ENCODE measurements around the gene FCHSD2. TPM values are rescaled to one million over a fixed set of nuclear protein-coding genes. Genes with fewer than 3 reads are reported as not detected.
A peak's percentile ranks its signal among the peaks of the same experiment; 100 is the strongest.

Gene FCHSD2
- polyA plus RNA-seq, 3 donors, result 14.5 to 43.5 (median 16.6) TPM

DNA sequence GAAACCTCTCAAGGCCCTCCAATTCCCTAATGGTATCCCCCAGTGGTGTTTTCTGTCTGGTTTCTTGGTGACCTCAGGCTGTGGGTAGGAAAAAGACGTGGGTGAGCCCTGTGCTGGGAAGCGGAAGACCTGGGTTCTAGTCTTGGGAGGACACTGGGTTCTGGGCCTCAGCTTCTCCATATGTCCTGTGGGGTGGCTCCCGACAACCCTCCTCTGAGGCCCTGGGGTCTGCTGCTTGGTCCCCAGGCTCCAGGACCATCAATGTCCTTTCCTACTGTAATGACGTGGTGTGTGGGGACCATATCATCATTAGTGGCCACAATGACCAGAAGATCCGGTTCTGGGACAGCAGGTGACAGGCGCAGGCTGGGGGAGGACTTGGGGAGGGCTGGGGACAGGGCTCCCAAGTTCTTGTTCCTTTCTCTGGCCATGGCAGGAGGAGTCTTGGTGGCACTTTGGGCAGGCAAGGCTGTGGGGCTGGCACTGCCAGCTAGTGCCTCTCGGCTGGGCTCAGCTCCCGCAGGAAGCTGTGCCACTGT, 315.1 kb downstream of the FCHSD2 start:
- Histone ChIP-seq H4K20me1 (ENCODE audit: insufficient read depth, low read length) (peaks cover 94% of the 10 kb centered on the region), H3K4me1 (ENCODE audit: control insufficient read depth in 1 of 2, insufficient read depth in 2 of 2, low read length in 2 of 2) (peaks cover 37 to 51% of the 10 kb centered on the region in 2 donors), H3K4me2 (replicated peaks; ENCODE audit: extremely low read depth, low read length, poor library complexity, severe bottlenecking) (peak overlapping the region; percentile 2), H2AFZ (ENCODE audit: insufficient read depth, low read depth, low read length, poor library complexity, severe bottlenecking) (no peak overlapping the region), H3K4me3 (replicated peaks in 1 of 3; ENCODE audit: low read depth in 2 of 3, low read length in 3 of 3) (peak overlapping the region in 1 of 3 experiments; percentile 14), H3K9ac (ENCODE audit: insufficient read depth, low read length, poor library complexity, severe bottlenecking) (no peak overlapping the region), H3K36me3 (replicated peaks in 1 of 2; ENCODE audit: control insufficient read depth in 1 of 2, insufficient read depth in 2 of 2, low read length in 2 of 2) (peaks cover 90 to 93% of the 10 kb centered on the region in 2 donors), H3K27me3 (ENCODE audit: control insufficient read depth in 2 of 2, insufficient read depth in 2 of 2, low read length in 2 of 2) (no peaks in the 10 kb centered on the region), H3K9me3 (replicated peaks in 1 of 2; ENCODE audit: control insufficient read depth in 1 of 2, insufficient read depth in 1 of 2, low read length in 2 of 2) (no peaks in the 10 kb centered on the region), H3K79me2 (ENCODE audit: insufficient read depth, low read length) (peaks cover 51% of the 10 kb centered on the region), H3K27ac (ENCODE audit: low read depth in 1 of 2, low read length in 2 of 2) (peak overlapping the region; percentile 63 to 77)
- WGBS (ENCODE audit: insufficient coverage), result 82% methylated on average over 3 of the region's 8 CpGs
- intact Hi-C loops (cut with micrococcal nuclease), result no loop called here
- TF ChIP-seq, protein P1, sequence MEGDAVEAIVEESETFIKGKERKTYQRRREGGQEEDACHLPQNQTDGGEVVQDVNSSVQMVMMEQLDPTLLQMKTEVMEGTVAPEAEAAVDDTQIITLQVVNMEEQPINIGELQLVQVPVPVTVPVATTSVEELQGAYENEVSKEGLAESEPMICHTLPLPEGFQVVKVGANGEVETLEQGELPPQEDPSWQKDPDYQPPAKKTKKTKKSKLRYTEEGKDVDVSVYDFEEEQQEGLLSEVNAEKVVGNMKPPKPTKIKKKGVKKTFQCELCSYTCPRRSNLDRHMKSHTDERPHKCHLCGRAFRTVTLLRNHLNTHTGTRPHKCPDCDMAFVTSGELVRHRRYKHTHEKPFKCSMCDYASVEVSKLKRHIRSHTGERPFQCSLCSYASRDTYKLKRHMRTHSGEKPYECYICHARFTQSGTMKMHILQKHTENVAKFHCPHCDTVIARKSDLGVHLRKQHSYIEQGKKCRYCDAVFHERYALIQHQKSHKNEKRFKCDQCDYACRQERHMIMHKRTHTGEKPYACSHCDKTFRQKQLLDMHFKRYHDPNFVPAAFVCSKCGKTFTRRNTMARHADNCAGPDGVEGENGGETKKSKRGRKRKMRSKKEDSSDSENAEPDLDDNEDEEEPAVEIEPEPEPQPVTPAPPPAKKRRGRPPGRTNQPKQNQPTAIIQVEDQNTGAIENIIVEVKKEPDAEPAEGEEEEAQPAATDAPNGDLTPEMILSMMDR (IDR thresholded peaks at IDR 0.05), result no peak
- peaks cover 0 to 2% (median 0%) of the 10 kb centered on the region in 3 donors for H3K27me3 Mint-ChIP-seq (ENCODE audit: low read depth in 3 of 3)
- no peak overlapping the region for H3K4me3 Mint-ChIP-seq
- H3K9me3 Mint-ChIP-seq, result no peaks in the 10 kb centered on the region
- H3K4me1 Mint-ChIP-seq, result peaks cover 50% of the 10 kb centered on the region
- DNase-seq, result no peak
- peaks cover 73 to 96% of the 10 kb centered on the region in 2 donors for H3K36me3 Mint-ChIP-seq
- H3K27ac Mint-ChIP-seq, result peak overlapping the region; percentile 88 to 93 (median 92)

DNA sequence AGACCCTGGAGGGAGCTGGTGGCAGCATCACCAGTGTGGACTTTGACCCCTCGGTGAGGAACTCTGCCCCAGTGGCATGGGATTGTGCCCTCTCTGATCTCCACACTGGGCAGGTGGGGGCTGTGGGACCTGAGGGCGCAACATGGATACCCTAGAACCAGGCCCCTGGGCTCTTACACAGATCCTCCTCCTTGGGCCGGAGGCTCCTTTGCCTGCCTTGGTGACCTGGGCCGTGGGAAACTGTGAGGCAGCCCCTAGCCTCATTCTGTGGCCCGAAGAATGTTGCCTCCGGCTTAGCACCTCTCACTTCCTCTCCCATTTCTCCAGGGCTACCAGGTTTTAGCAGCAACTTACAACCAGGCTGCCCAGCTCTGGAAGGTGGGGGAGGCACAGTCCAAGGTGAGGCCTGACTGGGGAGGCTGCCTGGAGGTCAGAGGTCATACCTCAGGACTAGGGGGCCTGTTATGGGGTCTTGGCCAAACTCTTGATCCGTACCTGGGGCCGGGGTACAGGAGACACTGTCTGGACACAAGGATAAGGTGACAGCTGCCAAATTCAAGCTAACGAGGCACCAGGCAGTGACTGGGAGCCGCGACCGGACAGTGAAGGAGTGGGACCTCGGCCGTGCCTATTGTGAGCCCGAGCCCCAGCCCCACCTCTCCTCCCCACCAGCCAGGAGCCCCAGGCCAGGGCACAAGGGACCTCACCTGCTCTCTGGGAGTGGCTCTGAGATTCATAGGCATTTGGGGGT, 315.8 kb downstream of the FCHSD2 start:
- peaks cover 0 to 2% (median 0%) of the 10 kb centered on the region in 3 donors for H3K27me3 Mint-ChIP-seq (ENCODE audit: low read depth in 3 of 3)
- H3K27ac Mint-ChIP-seq, result peak overlapping the region; percentile 8 to 93 (median 88)
- H3K79me2 ChIP-seq (ENCODE audit: insufficient read depth, low read length), result peaks cover 53% of the 10 kb centered on the region
- no peaks in the 10 kb centered on the region for H3K9me3 Mint-ChIP-seq
- intact Hi-C loops (cut with micrococcal nuclease), result no loop called here
- peaks cover 40 to 58% of the 10 kb centered on the region in 2 donors for H3K4me1 ChIP-seq (ENCODE audit: control insufficient read depth in 1 of 2, insufficient read depth in 2 of 2, low read length in 2 of 2)
- no peak overlapping the region for H2AFZ ChIP-seq (ENCODE audit: insufficient read depth, low read depth, low read length, poor library complexity, severe bottlenecking)
- no peak overlapping the region for H3K4me2 ChIP-seq (replicated peaks; ENCODE audit: extremely low read depth, low read length, poor library complexity, severe bottlenecking)
- TF ChIP-seq, protein P1 (IDR thresholded peaks at IDR 0.05), result no peak
- no peak overlapping the region for H3K4me3 ChIP-seq (replicated peaks in 1 of 3; ENCODE audit: low read depth in 2 of 3, low read length in 3 of 3)
- H3K9ac ChIP-seq (ENCODE audit: insufficient read depth, low read length, poor library complexity, severe bottlenecking), result no peak overlapping the region
- peaks cover 68 to 92% of the 10 kb centered on the region in 2 donors for H3K36me3 Mint-ChIP-seq
- peak overlapping the region; percentile 63 to 77 for H3K27ac ChIP-seq (ENCODE audit: low read depth in 1 of 2, low read length in 2 of 2)
- DNase-seq, result no peak
- H3K4me1 Mint-ChIP-seq, result peaks cover 46% of the 10 kb centered on the region
- H3K9me3 ChIP-seq (replicated peaks in 1 of 2; ENCODE audit: control insufficient read depth in 1 of 2, insufficient read depth in 1 of 2, low read length in 2 of 2), result no peaks in the 10 kb centered on the region
- no peaks in the 10 kb centered on the region for H3K27me3 ChIP-seq (ENCODE audit: control insufficient read depth in 2 of 2, insufficient read depth in 2 of 2, low read length in 2 of 2)
- H3K4me3 Mint-ChIP-seq, result no peak overlapping the region
- peaks cover 94% of the 10 kb centered on the region for H4K20me1 ChIP-seq (ENCODE audit: insufficient read depth, low read length)
- peaks cover 89% of the 10 kb centered on the region in 2 donors for H3K36me3 ChIP-seq (replicated peaks in 1 of 2; ENCODE audit: control insufficient read depth in 1 of 2, insufficient read depth in 2 of 2, low read length in 2 of 2)
- 95% methylated on average over 6 of the region's 15 CpGs for WGBS (ENCODE audit: insufficient coverage)

Measured in CD14-positive monocyte (primary cell).